ENCODE results near the gene SRD5A1. TPM values are rescaled to one million over a fixed set of nuclear protein-coding genes. Genes with fewer than 3 reads are reported as not detected.

The SRD5A1 gene
- total RNA-seq, 1 donor from 2014 or later = 47.2 TPM

DNA sequence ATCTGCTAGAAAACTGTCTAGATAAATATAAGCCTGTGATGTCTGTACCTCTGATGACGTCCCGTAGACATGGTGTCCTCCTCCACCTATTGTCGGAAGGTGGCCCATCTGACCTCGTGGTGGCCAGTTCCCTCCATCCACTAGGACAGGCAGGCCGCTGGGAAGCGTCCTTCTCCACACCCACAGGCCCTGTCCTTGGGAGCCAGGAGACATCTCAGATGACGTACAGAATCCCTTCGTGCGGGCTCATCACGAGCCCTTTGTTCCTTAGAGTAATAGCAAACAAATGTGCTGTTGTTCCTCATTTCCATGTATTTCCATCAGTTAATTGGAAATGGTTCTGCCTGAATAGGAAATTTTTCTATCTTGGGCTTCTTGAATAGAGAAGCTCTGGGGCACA, 41.6 kb downstream of the SRD5A1 start:
- Mint-ChIP-seq H3K4me1 (ENCODE audit: low read depth, unreplicated experiment) (no peaks in the 10 kb centered on the region), H3K27ac (ENCODE audit: unreplicated experiment) (no peak overlapping the region), H3K27me3 (ENCODE audit: unreplicated experiment) (peaks cover 2% of the 10 kb centered on the region), H3K4me3 (ENCODE audit: unreplicated experiment) (no peak overlapping the region), H3K9me3 (ENCODE audit: unreplicated experiment) (peaks cover 7% of the 10 kb centered on the region), H3K36me3 (ENCODE audit: unreplicated experiment) (peaks cover 31% of the 10 kb centered on the region)
- no peak for TF ChIP-seq CTCF (IDR thresholded peaks at IDR 0.05; ENCODE audit: partially characterized antibody, unreplicated experiment)
- no peak for DNase-seq

- peaks cover 2% of the 10 kb centered on the region for H3K27me3 Mint-ChIP-seq (ENCODE audit: unreplicated experiment)
- DNase-seq = no peak
- H3K36me3 Mint-ChIP-seq (ENCODE audit: unreplicated experiment) = peaks cover 25% of the 10 kb centered on the region
- peaks cover 7% of the 10 kb centered on the region for H3K9me3 Mint-ChIP-seq (ENCODE audit: unreplicated experiment)
- no peak overlapping the region for H3K4me3 Mint-ChIP-seq (ENCODE audit: unreplicated experiment)
- no peak for TF ChIP-seq CTCF (IDR thresholded peaks at IDR 0.05; ENCODE audit: partially characterized antibody, unreplicated experiment)
- H3K4me1 Mint-ChIP-seq (ENCODE audit: low read depth, unreplicated experiment) = no peaks in the 10 kb centered on the region
- H3K27ac Mint-ChIP-seq (ENCODE audit: unreplicated experiment) = no peak overlapping the region
Observed at GRCh38 chr5:6675784-6676491, 42.7 kb downstream of the SRD5A1 start.

- Mint-ChIP-seq H3K4me1 (ENCODE audit: low read depth, unreplicated experiment) (no peaks in the 10 kb centered on the region), H3K36me3 (ENCODE audit: unreplicated experiment) (peaks cover 23% of the 10 kb centered on the region), H3K4me3 (ENCODE audit: unreplicated experiment) (no peak overlapping the region), H3K9me3 (ENCODE audit: unreplicated experiment) (peaks cover 7% of the 10 kb centered on the region), H3K27ac (ENCODE audit: unreplicated experiment) (no peak overlapping the region), H3K27me3 (ENCODE audit: unreplicated experiment) (peaks cover 2% of the 10 kb centered on the region)
- no peak for DNase-seq
- TF ChIP-seq CTCF (IDR thresholded peaks at IDR 0.05; ENCODE audit: partially characterized antibody, unreplicated experiment) = no peak
Observed at GRCh38 chr5:6676702-6677101, 43.5 kb downstream of the SRD5A1 start.

DNA sequence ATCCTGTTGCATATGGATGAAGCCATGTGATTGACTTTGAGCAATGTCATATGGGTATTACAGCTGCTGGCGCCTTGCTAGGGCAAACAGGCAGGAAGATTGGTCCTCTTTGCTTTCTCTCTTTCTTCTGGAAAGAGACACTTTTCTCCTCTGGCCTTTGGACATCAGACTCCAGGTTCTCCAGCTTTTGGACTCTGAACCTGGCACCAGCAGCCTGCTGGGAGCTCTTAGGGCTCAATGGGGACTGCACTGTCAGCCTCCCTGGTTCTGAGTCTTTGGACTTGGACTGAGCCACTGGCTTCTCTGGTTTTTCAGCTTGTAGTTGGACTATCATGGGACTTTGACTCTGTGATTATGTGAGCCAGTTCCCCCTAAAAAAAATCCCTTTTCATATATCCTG, 45.1 kb downstream of the SRD5A1 start:
- no peak for DNase-seq
- Mint-ChIP-seq H3K9me3 (ENCODE audit: unreplicated experiment) (peaks cover 7% of the 10 kb centered on the region), H3K36me3 (ENCODE audit: unreplicated experiment) (peaks cover 17% of the 10 kb centered on the region), H3K4me1 (ENCODE audit: low read depth, unreplicated experiment) (no peaks in the 10 kb centered on the region), H3K4me3 (ENCODE audit: unreplicated experiment) (no peak overlapping the region), H3K27me3 (ENCODE audit: unreplicated experiment) (peaks cover 2% of the 10 kb centered on the region), H3K27ac (ENCODE audit: unreplicated experiment) (no peak overlapping the region)
- TF ChIP-seq CTCF (IDR thresholded peaks at IDR 0.05; ENCODE audit: partially characterized antibody, unreplicated experiment) = no peak

DNA sequence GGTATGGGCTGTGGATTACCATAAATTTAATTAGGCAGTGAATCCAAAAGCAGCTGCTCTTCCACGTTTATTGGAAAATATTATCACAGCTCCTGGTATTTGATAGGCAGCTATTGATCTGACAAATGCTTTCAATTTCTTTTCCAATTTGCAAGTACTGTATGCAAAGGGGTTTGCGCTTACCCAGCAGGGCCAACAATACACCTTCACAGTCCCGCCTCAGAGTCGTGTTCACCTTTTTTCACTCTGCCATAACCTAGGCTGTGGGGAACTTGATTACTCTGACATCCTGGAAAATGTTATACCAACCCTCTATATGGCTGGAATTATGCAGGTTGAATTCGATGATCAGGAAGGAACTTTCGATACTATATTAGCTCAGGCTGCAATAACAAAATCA, 47.7 kb downstream of the SRD5A1 start:
- Mint-ChIP-seq H3K4me3 (ENCODE audit: unreplicated experiment) (no peak overlapping the region), H3K36me3 (ENCODE audit: unreplicated experiment) (peaks cover 13% of the 10 kb centered on the region), H3K4me1 (ENCODE audit: low read depth, unreplicated experiment) (no peaks in the 10 kb centered on the region), H3K27me3 (ENCODE audit: unreplicated experiment) (peaks cover 5% of the 10 kb centered on the region), H3K9me3 (ENCODE audit: unreplicated experiment) (peaks cover 7% of the 10 kb centered on the region), H3K27ac (ENCODE audit: unreplicated experiment) (no peak overlapping the region)
- no peak for TF ChIP-seq CTCF (IDR thresholded peaks at IDR 0.05; ENCODE audit: partially characterized antibody, unreplicated experiment)
- no peak for DNase-seq
